IMR-90 (cell line): ENCODE data around the gene SLC35E2B.
"Not testable (repeated sequence)": the region's sequence is repeated elsewhere in the genome, so short reads cannot be mapped to it uniquely, and the experiment has no call there.

ENCODE experiments used
- BHLHE40 ChIP-seq: fragments of 150-350 bp; IDR thresholded peaks from 2 replicates; pipeline ENCODE4 v1.6.1; 2016; ENCODE audit warnings: mild to moderate bottlenecking, low read depth, low read length
- FOS ChIP-seq: fragments of 150-350 bp; IDR thresholded peaks from 2 replicates; pipeline ENCODE4 v1.6.1; 2016; ENCODE audit warnings: low read depth, low read length
- MAFK ChIP-seq: IDR thresholded peaks from 2 replicates; pipeline ENCODE4 v1.6.1; 2012; ENCODE audit warnings: low read depth, low read length, improper control_type of control experiment
- MXI1 ChIP-seq: IDR thresholded peaks from 2 replicates; pipeline ENCODE4 v1.6.1; 2012; ENCODE audit warnings: low read depth, mild to moderate bottlenecking, low read length, moderate library complexity, borderline replicate concordance
- NFE2L2 ChIP-seq: fragments of 150-350 bp; IDR thresholded peaks from 2 replicates; pipeline ENCODE4 v1.6.1; 2016; ENCODE audit warnings: low read depth, mild to moderate bottlenecking, low read length
- POLR2A ChIP-seq: IDR thresholded peaks from 2 replicates; pipeline ENCODE4 v1.6.1; 2012; ENCODE audit warnings: mild to moderate bottlenecking, low read depth, low read length
- RAD21 ChIP-seq: IDR thresholded peaks from 2 replicates; pipeline ENCODE4 v1.6.1; 2012; ENCODE audit warnings: low read length, improper control_type of control experiment
- RFX5 ChIP-seq: IDR thresholded peaks from 2 replicates; pipeline ENCODE4 v1.8.0; 2012; ENCODE audit warnings: low read depth, mild to moderate bottlenecking, low read length, moderate library complexity
- SMC3 ChIP-seq: fragments of 150-350 bp; IDR thresholded peaks from 2 replicates; pipeline ENCODE4 v1.6.1; 2016; ENCODE audit warnings: low read depth, mild to moderate bottlenecking, antibody characterized with exemption, low read length, moderate library complexity
- USF2 ChIP-seq: fragments of 150-350 bp; IDR thresholded peaks from 2 replicates; pipeline ENCODE4 v1.6.1; 2017; ENCODE audit warnings: mild to moderate bottlenecking, antibody characterized with exemption, low read length, low read depth
- TF ChIP-seq, protein P1 (sequence below): conservative IDR thresholded peaks from 2 replicates; pipeline ENCODE4 v1.5.1; 2012; ENCODE audit warnings: mild to moderate bottlenecking, low read depth, low read length, improper control_type of control experiment

- TF ChIP-seq, protein P1, sequence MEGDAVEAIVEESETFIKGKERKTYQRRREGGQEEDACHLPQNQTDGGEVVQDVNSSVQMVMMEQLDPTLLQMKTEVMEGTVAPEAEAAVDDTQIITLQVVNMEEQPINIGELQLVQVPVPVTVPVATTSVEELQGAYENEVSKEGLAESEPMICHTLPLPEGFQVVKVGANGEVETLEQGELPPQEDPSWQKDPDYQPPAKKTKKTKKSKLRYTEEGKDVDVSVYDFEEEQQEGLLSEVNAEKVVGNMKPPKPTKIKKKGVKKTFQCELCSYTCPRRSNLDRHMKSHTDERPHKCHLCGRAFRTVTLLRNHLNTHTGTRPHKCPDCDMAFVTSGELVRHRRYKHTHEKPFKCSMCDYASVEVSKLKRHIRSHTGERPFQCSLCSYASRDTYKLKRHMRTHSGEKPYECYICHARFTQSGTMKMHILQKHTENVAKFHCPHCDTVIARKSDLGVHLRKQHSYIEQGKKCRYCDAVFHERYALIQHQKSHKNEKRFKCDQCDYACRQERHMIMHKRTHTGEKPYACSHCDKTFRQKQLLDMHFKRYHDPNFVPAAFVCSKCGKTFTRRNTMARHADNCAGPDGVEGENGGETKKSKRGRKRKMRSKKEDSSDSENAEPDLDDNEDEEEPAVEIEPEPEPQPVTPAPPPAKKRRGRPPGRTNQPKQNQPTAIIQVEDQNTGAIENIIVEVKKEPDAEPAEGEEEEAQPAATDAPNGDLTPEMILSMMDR = not testable (repeated sequence)
- not testable (repeated sequence) for TF ChIP-seq MAFK, MXI1, POLR2A, RFX5, BHLHE40, RAD21, SMC3, USF2, NFE2L2, FOS
Observed at GRCh38 chr1:1726088-1726487, 33.5 kb upstream of the SLC35E2B start.
